Activated CD8-positive, alpha-beta T cell treated with anti-CD3 and anti-CD28 coated beads for 36 hours (primary cell): Measurements from ENCODE around the gene HSBP1L1. TPM values are rescaled to one million over a fixed set of nuclear protein-coding genes. Genes with fewer than 3 reads are reported as not detected.
A peak's percentile ranks its signal among the peaks of the same experiment; 100 is the strongest.

Experiments
- ATAC-seq: fragments of 200-7000 bp; cut with Tn5 transposase; one replicate; pipeline ENCODE4 v1.10.0; 2021; ENCODE audit warnings: mild to moderate bottlenecking, moderate library complexity
- CTCF ChIA-PET: fragments of 350-600 bp; sonication (Branson Sonifier 250); formaldehyde crosslinking; loops from one replicate; lab custom pipeline; 2021; ENCODE audit warnings: antibody characterized with exemption; lab: Charles Lee
- POLR2A ChIA-PET: fragments of 350-600 bp; sonication (Branson Sonifier 250); formaldehyde crosslinking; loops from one replicate; lab custom pipeline; 2021; ENCODE audit warnings: antibody characterized with exemption; lab: Charles Lee
- DNase-seq: peaks from one replicate; pipeline ENCODE4 v3.0.0-alpha.2; 2020
- H3K27ac Mint-ChIP-seq: one replicate; pipeline ENCODE4 v1.8.0; 2021; ENCODE audit warnings: mild to moderate bottlenecking, mixed read lengths
- H3K27me3 Mint-ChIP-seq: one replicate; pipeline ENCODE4 v1.8.0; 2021; ENCODE audit warnings: mixed read lengths
- H3K36me3 Mint-ChIP-seq: one replicate; pipeline ENCODE4 v1.8.0; 2021; ENCODE audit warnings: low read depth, mixed read lengths
- H3K4me1 Mint-ChIP-seq: one replicate; pipeline ENCODE4 v1.8.0; 2021; ENCODE audit warnings: low read depth, mixed read lengths
- H3K4me3 Mint-ChIP-seq: one replicate; pipeline ENCODE4 v1.8.0; 2021; ENCODE audit warnings: mild to moderate bottlenecking, moderate library complexity, mixed read lengths
- H3K9me3 Mint-ChIP-seq: one replicate; pipeline ENCODE4 v1.8.0; 2021; ENCODE audit warnings: mixed read lengths
- intact Hi-C: fragments of 100-400 bp; cut with micrococcal nuclease; formaldehyde crosslinking; loops from one replicate; pipeline ENCODE4 v1.10.0; 2022
- total RNA-seq, 2 experiments: library from RNA; stranded (reverse); gene quantifications; one replicate each; pipeline ENCODE4 v1.2.3, GENCODE V29; 2021
- TF ChIP-seq, protein P1 (sequence below): fragments of 200-600 bp; IDR thresholded peaks from one replicate; pipeline ENCODE4 v1.8.0; 2022; ENCODE audit warnings: antibody characterized with exemption, mild to moderate bottlenecking

HSBP1L1 gene
- total RNA-seq, 2 experiments from 2014 or later, result 5.1 TPM

DNA sequence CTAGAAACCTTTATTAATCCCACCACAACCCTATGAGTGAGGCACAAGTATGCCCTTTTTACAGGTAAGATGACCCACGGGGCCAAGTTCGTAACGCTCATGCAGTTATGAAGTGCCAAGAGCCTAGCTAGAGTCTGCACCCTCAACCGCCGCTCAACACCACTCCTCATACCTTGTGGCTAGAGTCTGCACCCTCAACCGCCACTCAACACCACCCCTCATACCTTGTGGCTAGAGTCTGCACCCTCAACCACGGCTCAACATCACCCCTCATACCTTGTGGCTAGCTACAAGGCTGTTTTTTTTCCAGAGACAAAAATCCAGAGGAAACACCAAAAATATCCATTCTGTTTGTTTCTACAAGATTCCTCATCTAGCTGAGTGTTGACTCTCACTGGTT lies 19.4 kb downstream of the HSBP1L1 start:
- no peaks in the 10 kb centered on the region for H3K9me3 Mint-ChIP-seq
- H3K36me3 Mint-ChIP-seq, result peaks cover 65% of the 10 kb centered on the region
- ATAC-seq (no peak), DNase-seq (peak; percentile 26)
- H3K4me1 Mint-ChIP-seq, result peaks cover 70% of the 10 kb centered on the region
- POLR2A ChIA-PET, result interaction anchor here (1.0 to 2.2 kb wide), 5 partner anchors 9 to 50 kb away, joined by 3 to 9 read pairs (median 4); partner anchors contain the start of gene RBFA
- H3K27me3 Mint-ChIP-seq, result no peaks in the 10 kb centered on the region
- peak overlapping the region; percentile 78 for H3K27ac Mint-ChIP-seq
- CTCF ChIA-PET, result interaction anchor here (1.4 to 1.6 kb wide), 2 partner anchors 11 to 70 kb away, joined by 3 to 4 read pairs; no protein-coding TSS in a partner anchor
- intact Hi-C loops, result no loop called here
- peak overlapping the region; percentile 61 for H3K4me3 Mint-ChIP-seq
- TF ChIP-seq, protein P1, sequence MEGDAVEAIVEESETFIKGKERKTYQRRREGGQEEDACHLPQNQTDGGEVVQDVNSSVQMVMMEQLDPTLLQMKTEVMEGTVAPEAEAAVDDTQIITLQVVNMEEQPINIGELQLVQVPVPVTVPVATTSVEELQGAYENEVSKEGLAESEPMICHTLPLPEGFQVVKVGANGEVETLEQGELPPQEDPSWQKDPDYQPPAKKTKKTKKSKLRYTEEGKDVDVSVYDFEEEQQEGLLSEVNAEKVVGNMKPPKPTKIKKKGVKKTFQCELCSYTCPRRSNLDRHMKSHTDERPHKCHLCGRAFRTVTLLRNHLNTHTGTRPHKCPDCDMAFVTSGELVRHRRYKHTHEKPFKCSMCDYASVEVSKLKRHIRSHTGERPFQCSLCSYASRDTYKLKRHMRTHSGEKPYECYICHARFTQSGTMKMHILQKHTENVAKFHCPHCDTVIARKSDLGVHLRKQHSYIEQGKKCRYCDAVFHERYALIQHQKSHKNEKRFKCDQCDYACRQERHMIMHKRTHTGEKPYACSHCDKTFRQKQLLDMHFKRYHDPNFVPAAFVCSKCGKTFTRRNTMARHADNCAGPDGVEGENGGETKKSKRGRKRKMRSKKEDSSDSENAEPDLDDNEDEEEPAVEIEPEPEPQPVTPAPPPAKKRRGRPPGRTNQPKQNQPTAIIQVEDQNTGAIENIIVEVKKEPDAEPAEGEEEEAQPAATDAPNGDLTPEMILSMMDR, result no peak

DNA sequence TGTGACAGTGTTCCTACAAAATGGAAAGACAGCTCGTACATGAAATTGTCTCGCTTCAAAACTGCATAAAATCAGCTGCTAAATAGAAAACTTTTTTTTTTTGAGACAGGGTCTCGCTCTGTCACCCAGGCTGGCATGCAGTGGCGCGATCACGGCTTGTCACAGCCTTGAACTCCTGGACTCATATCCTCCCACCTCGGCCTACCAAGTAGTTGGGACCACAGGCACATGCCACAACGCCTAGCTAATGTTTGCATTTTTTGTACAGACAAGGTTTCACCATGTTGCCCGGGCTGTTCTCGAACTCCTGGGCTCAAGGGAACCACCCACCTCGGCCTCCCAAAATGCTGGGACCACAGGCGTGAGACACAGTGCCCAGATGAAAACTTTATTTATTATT lies 20.7 kb downstream of the HSBP1L1 start:
- ATAC-seq (no peak), DNase-seq (no peak)
- intact Hi-C loops, result loop anchor here (5.0 kb wide), 1 partner anchor 47 kb away; the partner anchor contains the start of gene RBFA
- no peaks in the 10 kb centered on the region for H3K27me3 Mint-ChIP-seq
- POLR2A ChIA-PET, result interaction anchor here (0.6 to 2.2 kb wide), 6 partner anchors 11 to 140 kb away, joined by 3 to 5 read pairs (median 4); partner anchors contain the start of gene ADNP2
- CTCF ChIA-PET, result interaction anchor here (0.6 to 1.4 kb wide), 8 partner anchors 8 to 217 kb away, joined by 3 to 6 read pairs (median 4); partner anchors contain the start of gene SLC66A2
- TF ChIP-seq, protein P1, result no peak
- H3K27ac Mint-ChIP-seq, result no peak overlapping the region
- peaks cover 58% of the 10 kb centered on the region for H3K36me3 Mint-ChIP-seq
- no peak overlapping the region for H3K4me3 Mint-ChIP-seq
- peaks cover 59% of the 10 kb centered on the region for H3K4me1 Mint-ChIP-seq
- no peaks in the 10 kb centered on the region for H3K9me3 Mint-ChIP-seq

DNA sequence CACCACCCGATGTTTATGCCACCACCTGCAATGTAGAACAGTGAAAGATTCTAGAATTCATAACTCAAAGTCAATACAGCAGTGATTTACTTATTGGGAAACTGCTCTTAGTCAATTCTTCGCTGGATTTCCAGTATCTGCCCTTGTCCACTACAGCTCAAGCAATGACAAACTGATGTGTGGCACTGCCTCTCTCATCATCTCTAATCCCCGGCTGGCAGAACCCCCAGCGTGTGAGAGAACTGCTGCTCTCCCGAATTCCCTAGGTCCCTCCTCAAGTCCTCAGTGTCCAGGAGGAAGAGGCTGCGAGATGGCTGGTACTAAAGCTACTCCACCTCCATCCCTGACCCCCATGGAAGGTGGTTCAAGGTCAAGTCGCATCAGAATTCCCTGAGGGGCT lies 22.3 kb downstream of the HSBP1L1 start:
- no peak for DNase-seq
- ChIA-PET POLR2A (interaction anchor here (0.6 to 2.3 kb wide), 6 partner anchors 17 to 74 kb away, joined by 3 to 6 read pairs (median 4); partner anchors contain the start of gene SLC66A2), CTCF (interaction anchor here (1.0 to 2.7 kb wide), 4 partner anchors 14 to 24 kb away, joined by 4 to 7 read pairs (median 4); no protein-coding TSS in a partner anchor)
- intact Hi-C loops, result loop anchor here (5.0 kb wide), 1 partner anchor 46 kb away; the partner anchor contains the start of gene RBFA
- Mint-ChIP-seq H3K27ac (peak overlapping the region; percentile 88), H3K36me3 (peaks cover 50% of the 10 kb centered on the region), H3K4me1 (peaks cover 48% of the 10 kb centered on the region), H3K27me3 (no peaks in the 10 kb centered on the region), H3K9me3 (no peaks in the 10 kb centered on the region), H3K4me3 (peak overlapping the region; percentile 91)
- no peak for ATAC-seq
- TF ChIP-seq, protein P1, result no peak

DNA sequence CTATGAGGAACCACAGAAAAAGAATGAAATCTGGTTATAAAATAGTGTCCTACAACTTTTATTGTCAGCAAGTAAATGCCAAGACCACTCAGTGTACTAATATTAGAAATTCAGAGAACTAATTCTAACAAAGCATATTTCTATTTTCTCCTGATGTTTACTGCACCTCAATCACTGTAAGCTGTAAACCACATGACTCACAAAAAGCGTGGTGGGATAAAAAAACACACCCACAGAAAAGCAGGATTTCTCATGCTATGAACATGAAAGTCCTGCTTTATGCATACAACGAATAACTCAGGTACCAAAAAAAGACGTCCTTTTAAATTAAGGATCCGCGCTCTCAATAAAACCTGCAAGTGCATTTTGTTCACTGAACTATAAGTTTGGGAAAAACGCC lies 23.1 kb downstream of the HSBP1L1 start:
- H3K4me3 Mint-ChIP-seq, result peak overlapping the region; percentile 91
- H3K4me1 Mint-ChIP-seq, result peaks cover 40% of the 10 kb centered on the region

More for the DNA sequence above, 23.1 kb downstream of the HSBP1L1 start:
- Mint-ChIP-seq H3K27ac (peak overlapping the region; percentile 88), H3K27me3 (no peaks in the 10 kb centered on the region), H3K36me3 (peaks cover 42% of the 10 kb centered on the region), H3K9me3 (no peaks in the 10 kb centered on the region)
- POLR2A ChIA-PET, result interaction anchor here (0.6 to 2.6 kb wide), 8 partner anchors 8 to 122 kb away, joined by 3 to 12 read pairs (median 4); partner anchors contain the start of genes ADNP2 and SLC66A2
- DNase-seq (no peak), ATAC-seq (no peak)
- intact Hi-C loops, result loop anchor here (5.0 kb wide), 1 partner anchor 45 kb away; the partner anchor contains the start of gene RBFA
- TF ChIP-seq, protein P1, result no peak
- CTCF ChIA-PET, result interaction anchor here (0.6 to 2.7 kb wide), 5 partner anchors 10 to 25 kb away, joined by 3 to 7 read pairs (median 4); no protein-coding TSS in a partner anchor
